ENCODE data around the gene NEK7.
"Not testable (repeated sequence)": the region's sequence is repeated elsewhere in the genome, so short reads cannot be mapped to it uniquely, and the experiment has no call there.

Gene NEK7

GRCh38 chr1:198227010-198227409 is 70.2 kb downstream of the NEK7 start:
- H3K27me3 ChIP-seq (replicated peaks; ENCODE audit: control insufficient read depth, insufficient read depth, low read length, poor library complexity, severe bottlenecking); H3K27ac ChIP-seq (ENCODE audit: insufficient read depth, low read length, poor library complexity, severe bottlenecking); DNase-seq; H3K9me3 ChIP-seq (ENCODE audit: control insufficient read depth, low read length); H3K36me3 ChIP-seq (ENCODE audit: control insufficient read depth, insufficient read depth, low read length); H3K4me3 ChIP-seq (ENCODE audit: insufficient read depth, low read depth, low read length, poor library complexity, severe bottlenecking); H3K4me1 ChIP-seq (ENCODE audit: control insufficient read depth, insufficient read depth, low read length, poor library complexity, severe bottlenecking): not testable (repeated sequence)

GRCh38 chr1:198227454-198227853 is 70.7 kb downstream of the NEK7 start:
- H3K9me3 ChIP-seq (ENCODE audit: control insufficient read depth, low read length); H3K27me3 ChIP-seq (replicated peaks; ENCODE audit: control insufficient read depth, insufficient read depth, low read length, poor library complexity, severe bottlenecking); DNase-seq; H3K27ac ChIP-seq (ENCODE audit: insufficient read depth, low read length, poor library complexity, severe bottlenecking); H3K36me3 ChIP-seq (ENCODE audit: control insufficient read depth, insufficient read depth, low read length); H3K4me3 ChIP-seq (ENCODE audit: insufficient read depth, low read depth, low read length, poor library complexity, severe bottlenecking); H3K4me1 ChIP-seq (ENCODE audit: control insufficient read depth, insufficient read depth, low read length, poor library complexity, severe bottlenecking): not testable (repeated sequence)

- H3K4me1 ChIP-seq (ENCODE audit: control insufficient read depth, insufficient read depth, low read length, poor library complexity, severe bottlenecking) = peaks cover 2% of the 10 kb centered on the region
- no peaks in the 10 kb centered on the region for H3K9me3 ChIP-seq (ENCODE audit: control insufficient read depth, low read length)
- no peaks in the 10 kb centered on the region for H3K36me3 ChIP-seq (ENCODE audit: control insufficient read depth, insufficient read depth, low read length)
- no peak overlapping the region for H3K27ac ChIP-seq (ENCODE audit: insufficient read depth, low read length, poor library complexity, severe bottlenecking)
- no peaks in the 10 kb centered on the region for H3K27me3 ChIP-seq (replicated peaks; ENCODE audit: control insufficient read depth, insufficient read depth, low read length, poor library complexity, severe bottlenecking)
- no peak overlapping the region for H3K4me3 ChIP-seq (ENCODE audit: insufficient read depth, low read depth, low read length, poor library complexity, severe bottlenecking)
- DNase-seq = no peak
Measured at GRCh38 chr1:198228925-198229324, 72.1 kb downstream of the NEK7 start.

- no peak overlapping the region for H3K4me3 ChIP-seq (ENCODE audit: insufficient read depth, low read depth, low read length, poor library complexity, severe bottlenecking)
- no peaks in the 10 kb centered on the region for H3K27me3 ChIP-seq (replicated peaks; ENCODE audit: control insufficient read depth, insufficient read depth, low read length, poor library complexity, severe bottlenecking)
- no peak for DNase-seq
- H3K9me3 ChIP-seq (ENCODE audit: control insufficient read depth, low read length) = no peaks in the 10 kb centered on the region
- H3K4me1 ChIP-seq (ENCODE audit: control insufficient read depth, insufficient read depth, low read length, poor library complexity, severe bottlenecking) = peaks cover 5% of the 10 kb centered on the region
- H3K36me3 ChIP-seq (ENCODE audit: control insufficient read depth, insufficient read depth, low read length) = no peaks in the 10 kb centered on the region
- H3K27ac ChIP-seq (ENCODE audit: insufficient read depth, low read length, poor library complexity, severe bottlenecking) = no peak overlapping the region
Measured at GRCh38 chr1:198231779-198232178, 75.0 kb downstream of the NEK7 start.

GRCh38 chr1:198232378-198232777 is 75.6 kb downstream of the NEK7 start:
- Histone ChIP-seq H3K4me3 (ENCODE audit: insufficient read depth, low read depth, low read length, poor library complexity, severe bottlenecking) (no peak overlapping the region), H3K9me3 (ENCODE audit: control insufficient read depth, low read length) (no peaks in the 10 kb centered on the region), H3K27me3 (replicated peaks; ENCODE audit: control insufficient read depth, insufficient read depth, low read length, poor library complexity, severe bottlenecking) (no peaks in the 10 kb centered on the region), H3K4me1 (ENCODE audit: control insufficient read depth, insufficient read depth, low read length, poor library complexity, severe bottlenecking) (peaks cover 5% of the 10 kb centered on the region), H3K36me3 (ENCODE audit: control insufficient read depth, insufficient read depth, low read length) (no peaks in the 10 kb centered on the region), H3K27ac (ENCODE audit: insufficient read depth, low read length, poor library complexity, severe bottlenecking) (no peak overlapping the region)
- DNase-seq = no peak

GRCh38 chr1:198232940-198233675 is 76.3 kb downstream of the NEK7 start:
- H3K9me3 ChIP-seq (ENCODE audit: control insufficient read depth, low read length) = no peaks in the 10 kb centered on the region
- H3K36me3 ChIP-seq (ENCODE audit: control insufficient read depth, insufficient read depth, low read length) = no peaks in the 10 kb centered on the region
- H3K4me3 ChIP-seq (ENCODE audit: insufficient read depth, low read depth, low read length, poor library complexity, severe bottlenecking) = no peak overlapping the region
- peaks cover 5% of the 10 kb centered on the region for H3K4me1 ChIP-seq (ENCODE audit: control insufficient read depth, insufficient read depth, low read length, poor library complexity, severe bottlenecking)
- no peaks in the 10 kb centered on the region for H3K27me3 ChIP-seq (replicated peaks; ENCODE audit: control insufficient read depth, insufficient read depth, low read length, poor library complexity, severe bottlenecking)
- no peak for DNase-seq
- H3K27ac ChIP-seq (ENCODE audit: insufficient read depth, low read length, poor library complexity, severe bottlenecking) = no peak overlapping the region

- no peaks in the 10 kb centered on the region for H3K36me3 ChIP-seq (ENCODE audit: control insufficient read depth, insufficient read depth, low read length)
- H3K27me3 ChIP-seq (replicated peaks; ENCODE audit: control insufficient read depth, insufficient read depth, low read length, poor library complexity, severe bottlenecking) = no peaks in the 10 kb centered on the region
- H3K27ac ChIP-seq (ENCODE audit: insufficient read depth, low read length, poor library complexity, severe bottlenecking) = no peak overlapping the region
- no peak overlapping the region for H3K4me3 ChIP-seq (ENCODE audit: insufficient read depth, low read depth, low read length, poor library complexity, severe bottlenecking)
- peaks cover 5% of the 10 kb centered on the region for H3K4me1 ChIP-seq (ENCODE audit: control insufficient read depth, insufficient read depth, low read length, poor library complexity, severe bottlenecking)
- no peaks in the 10 kb centered on the region for H3K9me3 ChIP-seq (ENCODE audit: control insufficient read depth, low read length)
- DNase-seq = no peak
Measured at GRCh38 chr1:198234520-198235251, 77.9 kb downstream of the NEK7 start.

- Histone ChIP-seq H3K4me1 (ENCODE audit: control insufficient read depth, insufficient read depth, low read length, poor library complexity, severe bottlenecking) (peaks cover 5% of the 10 kb centered on the region), H3K27ac (ENCODE audit: insufficient read depth, low read length, poor library complexity, severe bottlenecking) (no peak overlapping the region), H3K9me3 (ENCODE audit: control insufficient read depth, low read length) (no peaks in the 10 kb centered on the region), H3K27me3 (replicated peaks; ENCODE audit: control insufficient read depth, insufficient read depth, low read length, poor library complexity, severe bottlenecking) (no peaks in the 10 kb centered on the region), H3K4me3 (ENCODE audit: insufficient read depth, low read depth, low read length, poor library complexity, severe bottlenecking) (no peak overlapping the region), H3K36me3 (ENCODE audit: control insufficient read depth, insufficient read depth, low read length) (no peaks in the 10 kb centered on the region)
- DNase-seq = no peak
Measured at GRCh38 chr1:198238121-198238520, 81.3 kb downstream of the NEK7 start.

- Histone ChIP-seq H3K36me3 (ENCODE audit: control insufficient read depth, insufficient read depth, low read length) (peaks cover 5% of the 10 kb centered on the region), H3K4me3 (ENCODE audit: insufficient read depth, low read depth, low read length, poor library complexity, severe bottlenecking) (no peak overlapping the region), H3K9me3 (ENCODE audit: control insufficient read depth, low read length) (no peaks in the 10 kb centered on the region), H3K27me3 (replicated peaks; ENCODE audit: control insufficient read depth, insufficient read depth, low read length, poor library complexity, severe bottlenecking) (no peaks in the 10 kb centered on the region), H3K4me1 (ENCODE audit: control insufficient read depth, insufficient read depth, low read length, poor library complexity, severe bottlenecking) (no peaks in the 10 kb centered on the region), H3K27ac (ENCODE audit: insufficient read depth, low read length, poor library complexity, severe bottlenecking) (no peak overlapping the region)
- no peak for DNase-seq
Measured at GRCh38 chr1:198241553-198241952, 84.8 kb downstream of the NEK7 start.

- Histone ChIP-seq H3K27me3 (replicated peaks; ENCODE audit: control insufficient read depth, insufficient read depth, low read length, poor library complexity, severe bottlenecking) (no peaks in the 10 kb centered on the region), H3K36me3 (ENCODE audit: control insufficient read depth, insufficient read depth, low read length) (peaks cover 5% of the 10 kb centered on the region), H3K4me3 (ENCODE audit: insufficient read depth, low read depth, low read length, poor library complexity, severe bottlenecking) (no peak overlapping the region), H3K9me3 (ENCODE audit: control insufficient read depth, low read length) (no peaks in the 10 kb centered on the region), H3K4me1 (ENCODE audit: control insufficient read depth, insufficient read depth, low read length, poor library complexity, severe bottlenecking) (no peaks in the 10 kb centered on the region), H3K27ac (ENCODE audit: insufficient read depth, low read length, poor library complexity, severe bottlenecking) (no peak overlapping the region)
- no peak for DNase-seq
Measured at GRCh38 chr1:198244772-198245171, 88.0 kb downstream of the NEK7 start.

Measured in effector memory CD4-positive, alpha-beta T cell (primary cell).